ENCODE results near the gene PDE6G.

The PDE6G gene

DNA sequence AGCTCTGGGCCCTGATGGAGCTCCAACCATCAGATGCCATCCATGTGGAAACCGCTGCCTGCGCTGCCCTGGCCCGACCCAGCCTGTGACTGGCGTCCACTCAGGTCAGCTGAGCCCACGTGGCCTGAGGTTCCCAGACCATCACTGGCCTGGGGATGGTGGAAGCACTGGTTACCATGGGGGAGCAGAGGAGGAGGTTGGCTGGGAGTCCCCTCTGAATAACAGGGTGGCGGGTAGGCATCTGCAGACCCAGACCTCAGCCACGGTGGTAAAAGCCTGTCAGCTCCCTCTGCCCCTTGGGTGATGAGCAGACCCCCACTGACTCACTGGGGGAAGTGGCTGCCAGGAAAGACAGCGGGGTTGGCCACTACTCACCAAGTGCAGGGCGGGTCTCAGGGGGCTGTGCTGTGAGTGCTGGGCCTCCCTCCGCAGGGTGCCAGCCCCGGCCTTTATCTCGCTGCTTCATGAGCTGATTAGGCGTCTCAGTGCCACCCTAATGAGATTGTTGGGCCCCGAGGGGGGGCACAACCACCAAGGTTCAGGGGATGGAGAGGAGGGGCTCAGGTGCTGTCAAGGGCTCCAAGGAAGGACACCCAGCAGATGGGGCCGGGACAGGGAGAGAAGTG, at the start of gene PDE6G:
Gene PDE6G, minus strand, starts transcription at position 425 of the 626 bp plus-strand sequence. CDS start 3,237 bp downstream, outside the sequence.
- no peak for DNase-seq

DNA sequence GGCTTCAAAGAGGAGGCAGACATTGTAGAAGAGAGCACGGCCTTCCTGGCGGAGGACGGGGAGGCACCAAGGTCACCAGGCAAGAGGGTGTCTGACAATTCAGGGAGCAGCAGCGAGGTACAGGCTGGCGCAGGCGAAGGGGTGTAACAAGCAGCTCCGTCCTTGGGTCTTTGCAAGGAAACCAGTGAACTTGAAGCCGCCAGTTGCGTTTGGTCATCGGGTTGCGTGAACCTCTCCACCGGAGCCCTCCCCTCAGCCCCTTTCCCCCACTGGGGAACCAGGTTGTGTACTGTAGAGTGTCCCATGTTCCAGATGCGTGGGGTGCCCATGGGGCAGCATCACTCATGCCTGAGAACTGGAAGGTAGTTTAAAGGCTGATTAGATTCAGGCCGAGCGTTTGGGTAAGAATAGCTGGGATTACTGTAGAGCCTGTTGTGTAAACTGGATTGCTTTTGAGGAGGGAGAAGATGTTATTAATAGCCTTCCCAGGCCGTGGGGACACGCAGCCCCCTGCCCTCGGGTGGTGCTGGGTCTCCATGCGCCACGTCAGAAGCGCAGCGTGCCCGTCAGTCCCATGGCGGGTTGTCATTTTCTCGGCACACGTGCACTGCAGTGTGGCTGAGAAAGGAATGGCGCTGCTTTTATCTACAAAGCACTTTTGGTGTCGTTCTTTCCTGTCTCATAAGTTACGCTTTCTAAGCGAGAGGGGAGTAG, 49.3 kb upstream of the PDE6G start:
- DNase-seq = no peak

DNA sequence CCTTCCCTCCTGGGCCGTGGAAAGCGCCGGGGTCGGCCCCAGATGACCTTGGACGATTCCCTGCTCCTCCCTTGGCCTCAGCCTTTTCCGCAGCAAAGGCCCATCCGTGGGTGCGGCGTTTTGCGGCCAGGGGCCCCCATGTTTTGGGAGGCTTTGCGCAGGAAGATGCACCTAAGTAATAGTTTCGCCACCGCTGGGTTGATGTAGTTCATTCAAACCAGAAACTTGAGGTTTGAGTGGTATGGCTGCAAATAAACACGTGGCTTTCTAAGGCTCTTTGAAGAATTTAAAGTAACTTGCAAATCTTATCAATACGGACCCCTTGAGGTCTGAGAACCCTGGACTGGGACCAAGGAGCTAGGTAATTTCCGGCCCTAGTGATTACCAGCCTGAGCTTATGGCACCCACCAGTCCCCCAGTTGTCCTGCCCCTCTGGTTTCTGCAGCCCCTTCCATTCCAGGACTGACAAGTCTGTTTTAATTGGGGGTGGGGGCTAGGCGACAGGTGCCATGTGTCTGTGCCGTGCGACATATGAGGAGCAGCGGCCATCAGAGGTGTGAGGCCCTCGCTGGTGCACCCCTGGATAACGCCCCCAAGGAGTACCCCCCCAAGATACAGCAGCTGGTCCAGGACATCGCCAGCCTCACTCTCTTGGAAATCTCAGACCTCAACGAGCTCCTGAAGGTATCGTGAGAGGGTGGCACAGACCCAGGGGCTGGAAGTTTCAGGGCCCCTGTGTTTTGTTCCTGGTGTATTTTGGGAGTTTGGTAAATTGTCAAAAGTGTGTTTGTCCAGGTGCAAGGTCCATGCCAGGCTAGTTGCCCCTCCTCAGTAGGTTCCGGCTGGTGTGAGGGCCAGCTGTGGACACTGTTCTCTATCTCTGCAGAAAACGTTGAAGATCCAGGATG, 47.7 kb upstream of the PDE6G start:
- no peak for DNase-seq

DNA sequence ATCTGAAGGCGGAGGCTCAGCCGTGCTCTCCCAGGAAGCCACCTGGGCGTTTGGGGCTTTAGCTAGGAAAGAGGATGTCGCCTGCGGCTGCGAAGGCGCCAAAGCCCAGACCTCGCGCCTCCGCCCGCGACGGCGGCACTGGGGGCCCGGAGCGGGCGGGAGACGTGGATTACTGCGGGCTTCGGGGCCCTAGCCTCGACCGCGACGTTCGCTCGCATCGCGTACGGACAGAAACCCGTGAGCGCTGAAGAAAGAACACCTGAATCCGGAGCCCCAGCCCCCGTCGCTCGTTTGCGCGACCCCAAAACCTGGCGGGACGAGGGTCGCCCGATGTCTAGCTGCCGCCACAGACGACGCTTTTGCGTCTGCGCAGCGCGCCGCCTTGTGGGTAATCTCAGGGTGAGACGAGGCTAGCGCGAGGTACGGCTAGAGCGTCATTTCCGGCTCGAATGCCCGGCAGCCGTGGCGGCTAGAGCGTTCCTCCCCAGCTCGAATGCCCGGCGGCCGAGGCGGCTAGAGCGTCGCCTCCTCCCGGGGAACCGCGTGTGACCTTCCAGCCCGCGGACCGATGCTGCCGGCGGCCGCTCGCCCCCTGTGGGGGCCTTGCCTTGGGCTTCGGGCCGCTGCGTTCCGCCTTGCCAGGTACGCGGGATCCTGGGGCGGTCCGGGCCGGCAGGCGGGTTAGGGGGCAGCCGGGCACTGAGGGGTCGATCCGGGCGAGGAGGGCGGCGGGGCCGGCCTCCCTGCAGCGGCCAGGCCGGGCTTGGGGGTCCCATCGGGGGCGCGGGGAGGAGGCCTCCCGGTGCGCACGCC, 46.8 kb upstream of the PDE6G start, which contains the start of gene MRPL12:
Gene MRPL12, plus strand, starts transcription at position 434 of the 813 bp plus-strand sequence. Its CDS starts 135 bp downstream, at position 569.
- peak; percentile 91 for DNase-seq

DNA sequence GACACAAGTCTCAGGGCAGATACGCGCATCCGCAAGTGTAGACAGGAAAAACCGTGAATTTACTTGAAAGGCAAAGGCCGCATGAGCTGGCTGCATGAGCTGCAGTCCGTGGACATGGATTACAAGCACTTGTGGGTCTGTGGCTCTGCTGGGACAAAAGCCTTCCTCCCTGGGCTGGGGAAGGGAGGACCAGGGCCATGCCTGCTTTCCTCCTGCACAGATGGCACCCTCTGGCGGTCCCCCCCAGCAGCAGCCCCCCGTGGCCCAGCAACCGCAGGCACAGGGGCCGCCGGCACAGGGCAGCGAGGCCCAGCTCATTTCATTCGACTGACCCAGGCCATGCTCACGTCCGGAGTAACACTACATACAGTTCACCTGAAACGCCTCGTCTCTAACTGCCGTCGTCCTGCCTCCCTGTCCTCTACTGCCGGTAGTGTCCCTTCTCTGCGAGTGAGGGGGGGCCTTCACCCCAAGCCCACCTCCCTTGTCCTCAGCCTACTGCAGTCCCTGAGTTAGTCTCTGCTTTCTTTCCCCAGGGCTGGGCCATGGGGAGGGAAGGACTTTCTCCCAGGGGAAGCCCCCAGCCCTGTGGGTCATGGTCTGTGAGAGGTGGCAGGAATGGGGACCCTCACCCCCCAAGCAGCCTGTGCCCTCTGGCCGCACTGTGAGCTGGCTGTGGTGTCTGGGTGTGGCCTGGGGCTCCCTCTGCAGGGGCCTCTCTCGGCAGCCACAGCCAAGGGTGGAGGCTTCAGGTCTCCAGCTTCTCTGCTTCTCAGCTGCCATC, 45.1 kb upstream of the PDE6G start:
- DNase-seq = no peak

DNA sequence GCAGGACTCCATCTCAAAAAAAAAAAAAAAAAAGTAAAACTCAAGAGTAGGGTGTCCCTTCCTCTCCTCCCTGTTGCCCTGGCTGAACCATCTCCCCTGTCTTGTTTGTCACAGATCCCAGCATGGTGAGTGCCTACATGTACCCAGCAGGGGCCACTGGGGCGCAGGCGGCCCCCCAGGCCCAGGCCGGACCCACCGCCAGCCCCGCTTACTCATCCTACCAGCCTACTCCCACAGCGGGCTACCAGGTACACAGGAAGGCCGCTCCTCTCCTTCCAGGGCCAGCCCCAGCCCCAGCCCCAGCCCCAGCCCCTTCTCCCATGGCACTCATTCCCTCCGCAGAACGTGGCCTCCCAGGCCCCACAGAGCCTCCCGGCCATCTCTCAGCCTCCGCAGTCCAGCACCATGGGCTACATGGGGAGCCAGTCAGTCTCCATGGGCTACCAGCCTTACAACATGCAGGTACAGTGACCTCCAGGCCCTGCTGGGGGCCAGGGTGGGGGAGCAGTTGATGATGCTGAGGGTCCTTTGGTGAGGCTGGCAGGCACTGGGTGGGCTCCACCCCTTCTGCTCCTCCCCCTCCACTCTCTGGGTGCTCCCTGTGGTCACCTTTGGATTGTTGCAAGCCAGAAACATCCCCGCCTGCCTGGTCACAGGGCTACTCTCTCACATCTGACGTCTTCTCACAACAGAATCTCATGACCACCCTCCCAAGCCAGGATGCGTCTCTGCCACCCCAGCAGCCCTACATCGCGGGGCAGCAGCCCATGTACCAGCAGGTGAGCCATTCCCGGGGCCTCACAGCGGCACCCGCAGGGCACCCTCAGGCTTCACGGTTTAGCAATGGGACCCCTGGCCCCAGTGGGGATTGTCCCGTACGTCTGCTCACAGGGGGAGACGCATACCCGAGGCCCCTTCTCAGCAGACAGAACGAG, 44.3 kb upstream of the PDE6G start:
- no peak for DNase-seq

DNA sequence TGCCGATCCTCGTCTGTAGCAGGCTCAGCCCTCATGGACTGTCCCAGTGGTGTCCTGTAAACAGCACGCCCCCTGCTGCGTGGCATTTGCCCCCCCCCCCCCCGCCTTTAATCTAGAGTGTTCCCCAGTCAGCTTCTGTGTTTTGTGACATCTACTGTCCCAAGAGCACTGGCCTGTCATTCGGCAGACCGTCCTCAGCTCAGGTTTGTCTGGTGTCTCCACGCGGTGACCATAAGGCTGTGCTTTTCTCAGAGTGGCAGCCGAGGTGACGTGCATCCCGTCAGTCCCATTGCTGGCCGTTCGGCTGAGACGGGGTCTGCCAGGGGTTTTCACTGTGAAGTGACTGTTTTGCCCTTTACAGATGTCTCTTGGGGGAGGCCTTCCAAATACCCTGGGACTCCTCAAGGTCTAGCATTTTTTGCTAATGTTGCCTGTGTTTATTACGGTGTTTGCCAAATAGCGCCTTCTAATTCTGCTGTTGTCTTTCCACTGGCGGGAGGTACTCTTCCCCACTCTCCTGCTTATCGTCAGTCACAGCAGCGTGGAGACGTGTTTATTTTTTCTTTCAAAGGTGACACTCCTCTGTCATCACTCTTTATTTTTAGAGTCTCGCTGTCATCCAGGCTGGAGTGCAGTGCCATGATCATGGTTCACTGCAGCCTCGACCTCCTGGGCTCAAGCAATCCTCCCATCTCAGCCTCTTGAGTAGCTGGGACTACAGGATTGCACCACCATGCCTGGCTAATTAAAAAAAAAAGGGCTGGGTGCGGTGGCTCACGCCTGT, 41.1 kb upstream of the PDE6G start:
- no peak for DNase-seq

DNA sequence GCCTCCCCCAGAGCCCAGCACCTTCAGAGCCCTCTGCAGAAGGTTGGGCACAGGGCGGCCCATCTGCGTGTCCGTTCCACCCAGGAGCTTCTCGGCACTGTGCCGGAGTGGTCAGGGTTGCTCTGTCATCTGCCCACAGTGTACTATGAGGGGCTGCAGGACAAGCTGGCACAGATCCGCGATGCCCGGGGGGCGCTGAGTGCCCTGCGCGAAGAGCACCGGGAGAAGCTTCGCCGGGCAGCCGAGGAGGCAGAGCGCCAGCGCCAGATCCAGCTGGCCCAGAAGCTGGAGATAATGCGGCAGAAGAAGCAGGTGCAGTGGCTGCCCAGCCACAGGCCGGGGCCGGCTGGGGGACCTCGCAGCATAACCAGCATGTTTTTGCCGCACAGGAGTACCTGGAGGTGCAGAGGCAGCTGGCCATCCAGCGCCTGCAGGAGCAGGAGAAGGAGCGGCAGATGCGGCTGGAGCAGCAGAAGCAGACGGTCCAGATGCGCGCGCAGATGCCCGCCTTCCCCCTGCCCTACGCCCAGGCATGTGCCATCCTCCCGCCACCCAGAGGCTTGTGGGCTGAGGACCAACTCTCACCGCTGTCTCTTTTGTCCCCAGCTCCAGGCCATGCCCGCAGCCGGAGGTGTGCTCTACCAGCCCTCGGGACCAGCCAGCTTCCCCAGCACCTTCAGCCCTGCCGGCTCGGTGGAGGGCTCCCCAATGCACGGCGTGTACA, 40.0 kb upstream of the PDE6G start:
- no peak for DNase-seq

DNA sequence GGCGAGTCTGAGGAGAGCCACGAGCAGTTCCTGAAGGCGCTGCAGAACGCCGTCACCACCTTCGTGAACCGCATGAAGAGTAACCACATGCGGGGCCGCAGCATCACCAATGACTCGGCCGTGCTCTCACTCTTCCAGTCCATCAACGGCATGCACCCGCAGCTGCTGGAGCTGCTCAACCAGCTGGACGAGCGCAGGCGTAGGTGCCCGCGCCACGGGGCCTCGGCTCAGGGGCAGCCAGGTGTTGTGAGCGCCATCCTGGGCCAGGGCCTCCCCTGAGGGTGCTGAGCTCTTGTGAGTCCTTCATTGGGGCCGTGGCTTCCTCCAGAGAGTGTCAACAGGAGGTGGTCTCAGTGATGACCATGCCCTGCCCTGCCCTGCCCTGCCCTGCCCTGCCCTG, 39.5 kb upstream of the PDE6G start:
- no peak for DNase-seq

DNA sequence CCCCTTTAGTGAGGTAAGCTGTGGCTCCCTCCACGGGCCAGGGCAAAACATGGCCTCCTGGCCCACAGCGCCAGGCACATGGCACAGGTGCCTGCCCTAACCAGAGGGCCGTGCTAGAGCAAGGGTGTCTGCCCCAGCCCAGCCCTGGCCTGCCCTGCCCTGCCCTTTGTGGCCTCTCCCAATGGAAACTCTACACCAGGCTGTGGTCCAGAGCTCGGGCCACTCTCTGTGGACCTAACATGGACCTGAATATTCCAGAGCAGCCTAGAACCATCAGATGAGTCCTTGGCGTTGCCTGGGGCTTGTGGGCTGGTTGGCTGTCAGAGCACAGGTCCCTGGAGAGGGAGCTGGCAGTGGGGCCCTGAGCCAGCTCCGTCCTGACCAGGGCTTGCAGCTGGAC, 38.9 kb upstream of the PDE6G start:
- DNase-seq = no peak

DNA sequence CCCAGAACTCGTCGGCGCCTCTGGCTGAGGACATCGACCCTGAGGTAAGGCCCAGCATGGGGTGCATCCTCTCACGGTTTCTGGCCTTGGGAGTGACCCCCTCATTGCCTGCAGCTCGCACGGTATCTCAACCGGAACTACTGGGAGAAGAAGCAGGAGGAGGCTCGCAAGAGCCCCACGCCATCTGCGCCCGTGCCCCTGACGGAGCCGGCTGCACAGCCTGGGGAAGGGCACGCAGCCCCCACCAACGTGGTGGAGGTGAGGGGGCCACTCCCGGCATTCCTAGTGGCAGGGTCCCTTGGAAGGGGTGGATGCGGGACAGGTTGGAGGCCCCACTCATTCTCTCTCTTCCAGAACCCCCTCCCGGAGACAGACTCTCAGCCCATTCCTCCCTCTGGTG, 38.5 kb upstream of the PDE6G start:
- no peak for DNase-seq

DNA sequence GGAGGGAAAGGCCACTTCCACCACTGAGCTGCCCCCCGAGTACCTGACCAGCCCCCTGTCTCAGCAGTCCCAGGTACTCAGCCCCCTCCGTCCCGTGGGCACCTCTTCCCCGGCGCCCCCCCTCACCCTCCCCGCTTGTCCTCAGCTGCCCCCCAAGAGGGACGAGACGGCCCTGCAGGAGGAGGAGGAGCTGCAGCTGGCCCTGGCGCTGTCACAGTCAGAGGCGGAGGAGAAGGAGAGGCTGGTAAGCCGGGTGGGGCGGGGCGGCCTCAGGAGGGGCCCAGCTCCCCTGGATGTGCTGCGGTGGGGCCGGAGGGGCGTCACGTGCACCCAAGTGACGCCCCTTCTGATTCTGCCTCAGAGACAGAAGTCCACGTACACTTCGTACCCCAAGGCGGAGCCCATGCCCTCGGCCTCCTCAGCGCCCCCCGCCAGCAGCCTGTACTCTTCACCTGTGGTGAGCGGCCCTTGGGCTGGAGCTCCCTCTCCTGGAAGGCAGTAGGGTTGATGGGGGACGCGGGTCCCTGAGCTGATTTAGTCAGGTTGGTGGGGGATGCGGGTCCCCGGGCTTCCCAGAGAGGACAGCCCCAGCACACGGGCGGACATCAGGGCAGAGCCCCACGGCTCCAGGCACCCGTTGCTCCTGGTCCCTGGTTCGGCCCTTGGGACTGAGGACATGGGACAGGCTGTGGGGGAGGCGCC, 37.3 kb upstream of the PDE6G start:
- no peak for DNase-seq

DNA sequence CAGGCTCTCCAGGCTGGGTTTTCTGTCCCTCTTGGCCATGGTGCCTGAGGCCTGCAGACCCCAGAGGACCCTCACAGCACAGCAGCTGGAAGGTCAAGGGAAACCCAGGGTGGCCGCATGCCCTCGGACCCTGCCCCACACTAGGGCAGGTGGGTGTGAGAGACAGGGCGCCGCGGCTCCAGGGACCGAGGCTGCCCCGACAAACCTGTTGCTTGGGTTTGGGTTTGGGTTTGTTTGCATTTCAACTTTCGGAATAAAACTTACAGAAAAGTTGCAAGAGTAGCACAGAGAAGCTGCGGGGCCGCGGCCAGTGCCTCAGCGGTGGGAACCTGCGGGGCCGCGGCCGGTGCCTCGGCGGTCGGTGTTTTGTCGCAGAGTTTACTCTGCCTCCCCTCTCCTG, 35.3 kb upstream of the PDE6G start:
- DNase-seq = no peak

DNA sequence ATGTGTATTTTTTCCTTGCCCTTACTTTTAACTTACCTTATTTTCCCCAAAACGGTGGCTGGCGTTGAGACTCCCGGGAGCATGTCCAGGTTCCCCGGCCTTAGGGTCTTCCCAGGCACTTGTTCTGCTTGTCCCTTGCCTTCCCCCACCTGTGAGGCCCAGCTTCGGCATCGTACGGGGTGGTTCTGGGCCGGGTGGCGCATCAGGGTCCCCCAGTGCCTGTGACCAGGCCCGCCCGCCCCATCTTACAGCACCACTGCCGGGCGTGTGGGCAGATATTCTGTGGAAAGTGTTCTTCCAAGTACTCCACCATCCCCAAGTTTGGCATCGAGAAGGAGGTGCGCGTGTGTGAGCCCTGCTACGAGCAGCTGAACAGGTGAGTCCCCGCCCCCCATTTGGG, 34.9 kb upstream of the PDE6G start:
- DNase-seq = no peak

DNA sequence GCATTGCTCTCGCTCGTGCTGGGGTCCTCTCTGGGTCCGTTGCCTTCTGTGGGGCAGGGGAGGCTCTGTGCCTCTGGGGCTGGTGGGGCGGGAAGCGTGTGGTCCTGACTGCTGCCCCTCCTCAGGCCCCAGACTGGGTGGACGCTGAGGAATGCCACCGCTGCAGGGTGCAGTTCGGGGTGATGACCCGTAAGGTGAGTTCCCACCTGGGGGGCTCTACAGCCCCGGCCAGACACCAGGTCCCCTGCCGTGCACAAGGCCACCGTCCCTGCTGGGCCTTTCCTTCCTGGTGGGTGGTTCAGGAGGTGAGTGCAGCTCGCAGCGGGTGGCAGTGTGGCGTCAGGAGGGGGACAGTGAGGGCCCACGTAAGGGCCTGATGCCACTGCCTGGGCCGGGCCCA, 34.2 kb upstream of the PDE6G start:
- DNase-seq = no peak

DNA sequence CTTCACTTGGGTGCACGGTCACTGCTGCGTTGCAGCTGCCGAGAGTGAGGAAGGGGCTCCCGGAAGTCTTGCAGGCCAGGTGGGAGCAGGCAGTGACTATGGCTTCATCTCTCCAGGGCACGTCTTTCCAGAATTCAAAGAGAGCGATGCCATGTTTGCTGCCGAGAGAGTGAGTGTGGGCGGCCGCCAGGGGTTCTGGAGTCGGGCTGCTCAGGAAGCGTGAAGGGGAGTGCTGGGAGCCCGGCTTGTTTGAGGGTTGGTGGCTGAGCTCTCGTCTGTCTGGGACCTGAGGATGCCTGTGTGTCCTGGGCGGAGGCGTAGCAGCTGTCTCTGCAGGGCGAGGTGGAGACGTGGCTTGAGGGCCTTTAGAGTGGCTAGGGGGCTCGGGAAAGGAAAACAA, 33.7 kb upstream of the PDE6G start:
- no peak for DNase-seq

DNA sequence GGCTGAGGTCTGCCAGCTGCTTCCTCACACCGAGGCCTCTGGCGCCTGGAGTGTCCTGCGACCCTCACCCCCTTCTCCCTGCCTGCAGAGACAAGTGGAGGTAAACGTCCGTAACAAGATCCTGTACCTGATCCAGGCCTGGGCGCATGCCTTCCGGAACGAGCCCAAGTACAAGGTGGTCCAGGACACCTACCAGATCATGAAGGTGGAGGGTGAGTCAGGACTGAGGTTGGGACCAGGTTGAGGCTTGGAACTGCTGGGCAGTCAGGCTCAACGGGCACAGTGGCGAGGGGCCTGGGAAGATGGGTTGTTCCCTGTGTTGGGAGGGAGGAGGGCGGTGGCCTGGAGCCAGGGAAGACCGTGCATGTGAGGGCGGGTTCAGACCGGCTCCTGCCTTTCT, 32.3 kb upstream of the PDE6G start:
- DNase-seq = no peak

DNA sequence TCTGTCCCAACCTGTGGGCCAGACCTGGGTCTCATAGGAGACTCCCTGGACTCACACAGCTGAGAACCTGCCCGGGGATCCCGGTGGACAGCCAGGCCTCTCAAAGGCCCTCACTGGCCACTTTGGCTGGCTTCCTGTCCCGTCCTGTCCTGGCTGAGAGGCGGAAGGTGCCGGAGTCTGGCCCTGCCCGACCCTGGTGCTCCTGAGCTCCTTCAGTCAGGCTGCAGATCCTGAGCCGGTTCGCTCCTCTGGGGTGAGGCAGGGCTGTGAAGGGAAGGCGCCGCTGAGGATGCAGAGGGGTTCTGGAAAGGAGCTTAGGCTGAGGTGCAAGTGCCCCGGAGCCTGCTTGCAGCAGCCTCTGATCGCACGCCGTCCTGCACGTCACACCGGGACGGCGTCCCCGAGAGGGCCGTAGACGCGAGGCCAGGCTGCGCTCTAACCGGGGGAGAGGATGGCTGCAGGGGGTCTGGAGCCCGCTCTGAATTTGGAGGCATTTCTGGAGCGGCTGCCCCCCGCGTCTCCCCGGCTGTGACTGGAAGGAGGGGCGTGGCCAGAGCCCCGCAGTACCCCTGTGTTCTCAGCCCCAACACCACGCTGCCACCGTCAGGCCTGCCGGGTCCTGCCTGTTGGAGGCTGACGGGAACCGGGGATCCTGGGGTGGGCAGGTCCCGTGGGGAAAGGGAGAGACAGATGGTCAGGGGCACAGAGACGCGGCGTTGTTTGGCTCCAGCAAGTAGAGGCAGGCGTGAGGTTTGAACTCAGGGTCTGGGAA, 31.6 kb upstream of the PDE6G start:
- DNase-seq = no peak

Data from fibroblast of skin of right biceps (primary cell).